Pons (tissue), 1 donor: ENCODE measurements around the gene TMEM200A.

ENCODE experiments used
- DNase-seq: peaks from one replicate; pipeline ENCODE4 v3.0.0-alpha.2; 2016; ENCODE audit warnings: low spot score

The TMEM200A gene

GRCh38 chr6:130425537-130425936 lies 59.7 kb downstream of the TMEM200A start:
- no peak for DNase-seq

GRCh38 chr6:130426066-130426721 lies 60.4 kb downstream of the TMEM200A start:
- DNase-seq = no peak

- DNase-seq = no peak
Measured at GRCh38 chr6:130431346-130431852, 65.6 kb downstream of the TMEM200A start.

- no peak for DNase-seq
Measured at GRCh38 chr6:130432838-130433237, 67.0 kb downstream of the TMEM200A start.

GRCh38 chr6:130434174-130434873 lies 68.5 kb downstream of the TMEM200A start:
- DNase-seq = no peak

- DNase-seq = no peak
Measured at GRCh38 chr6:130435181-130435580, 69.4 kb downstream of the TMEM200A start.

- DNase-seq = no peak
Measured at GRCh38 chr6:130437961-130438360, 72.1 kb downstream of the TMEM200A start.

- DNase-seq = no peak
Measured at GRCh38 chr6:130447374-130447773, 81.6 kb downstream of the TMEM200A start.

GRCh38 chr6:130452336-130452735 lies 86.5 kb downstream of the TMEM200A start:
- no peak for DNase-seq

GRCh38 chr6:130453230-130453629 lies 87.4 kb downstream of the TMEM200A start:
- DNase-seq = no peak

GRCh38 chr6:130457605-130458004 lies 91.8 kb downstream of the TMEM200A start:
- DNase-seq = no peak

- DNase-seq = no peak
Measured at GRCh38 chr6:130459316-130459715, 93.5 kb downstream of the TMEM200A start.

- DNase-seq = no peak
Measured at GRCh38 chr6:130460934-130461333, 95.1 kb downstream of the TMEM200A start.

GRCh38 chr6:130466052-130466747 lies 100.4 kb downstream of the TMEM200A start:
- no peak for DNase-seq

- DNase-seq = no peak
Measured at GRCh38 chr6:130466748-130467061, 100.9 kb downstream of the TMEM200A start.

GRCh38 chr6:130467146-130468050 lies 101.6 kb downstream of the TMEM200A start:
- no peak for DNase-seq

- no peak for DNase-seq
Measured at GRCh38 chr6:130470766-130471165, 104.9 kb downstream of the TMEM200A start.

GRCh38 chr6:130473886-130474285 lies 108.1 kb downstream of the TMEM200A start:
- no peak for DNase-seq

GRCh38 chr6:130482645-130483390 lies 117.0 kb downstream of the TMEM200A start:
- DNase-seq = no peak

GRCh38 chr6:130485870-130486269 lies 120.1 kb downstream of the TMEM200A start:
- no peak for DNase-seq

- no peak for DNase-seq
Measured at GRCh38 chr6:130486417-130486816, 120.6 kb downstream of the TMEM200A start.
